Thoracic aorta (tissue), 2 donors: Measurements from ENCODE around the gene SPATA24. TPM values are rescaled to one million over a fixed set of nuclear protein-coding genes. Genes with fewer than 3 reads are reported as not detected.

Source experiments
- ATAC-seq: fragments of 150-250 bp; one replicate; pipeline ENCODE4 v1.8.0; 2017; ENCODE audit warnings: low read depth; ENCODE audit not compliant: insufficient number of reproducible peaks, low FRiP score
- DNase-seq: peaks from one replicate; pipeline ENCODE4 v3.0.0-alpha.2; 2020; ENCODE audit warnings: low spot score
- H3K27ac ChIP-seq, 2 donors: fragments of 200-600 bp; sonication (generic); 1 replicate in 1 of 2; 2 replicates in 1 of 2; pipeline ENCODE4 v1.5.1; 2016; ENCODE audit warnings: mild to moderate bottlenecking in 2 of 2, moderate library complexity in 2 of 2
- H3K27me3 ChIP-seq: fragments of 200-600 bp; sonication (generic); replicated peaks from 2 replicates; pipeline ENCODE4 v1.6.0; 2016; ENCODE audit warnings: mild to moderate bottlenecking; ENCODE audit not compliant: insufficient read depth
- H3K36me3 ChIP-seq: fragments of 200-600 bp; sonication (generic); one replicate; pipeline ENCODE4 v1.5.1; 2016
- H3K4me1 ChIP-seq, 2 donors: fragments of 200-600 bp; sonication (generic); 1 replicate in 1 of 2; 2 replicates in 1 of 2; pipeline versions ENCODE4 v1.5.1 to v1.6.0; 2016; ENCODE audit warnings: low read depth in 2 of 2, mild to moderate bottlenecking in 1 of 2; ENCODE audit not compliant: control insufficient read depth in 1 of 2
- H3K4me3 ChIP-seq: fragments of 200-600 bp; sonication (generic); 2 replicates; pipeline ENCODE4 v1.5.1; 2016; ENCODE audit warnings: mild to moderate bottlenecking
- H3K9me3 ChIP-seq: fragments of 200-600 bp; sonication (generic); 2 replicates; pipeline ENCODE4 v1.5.1; 2016
- total RNA-seq, 2 donors: library from RNA; depleted of rRNA; stranded (reverse); fragments of >200 nt; gene quantifications; one replicate each; pipeline versions ENCODE4 v1.1.0 to v1.2.3, GENCODE V29; 2016
- TF ChIP-seq, protein P1 (sequence below): fragments of 200-600 bp; sonication (generic); IDR thresholded peaks from one replicate; pipeline ENCODE4 v1.5.1; 2019; ENCODE audit warnings: antibody characterized with exemption

The SPATA24 gene
- total RNA-seq, 2 donors from 2014 or later = 1.2 to 11.6 TPM

DNA sequence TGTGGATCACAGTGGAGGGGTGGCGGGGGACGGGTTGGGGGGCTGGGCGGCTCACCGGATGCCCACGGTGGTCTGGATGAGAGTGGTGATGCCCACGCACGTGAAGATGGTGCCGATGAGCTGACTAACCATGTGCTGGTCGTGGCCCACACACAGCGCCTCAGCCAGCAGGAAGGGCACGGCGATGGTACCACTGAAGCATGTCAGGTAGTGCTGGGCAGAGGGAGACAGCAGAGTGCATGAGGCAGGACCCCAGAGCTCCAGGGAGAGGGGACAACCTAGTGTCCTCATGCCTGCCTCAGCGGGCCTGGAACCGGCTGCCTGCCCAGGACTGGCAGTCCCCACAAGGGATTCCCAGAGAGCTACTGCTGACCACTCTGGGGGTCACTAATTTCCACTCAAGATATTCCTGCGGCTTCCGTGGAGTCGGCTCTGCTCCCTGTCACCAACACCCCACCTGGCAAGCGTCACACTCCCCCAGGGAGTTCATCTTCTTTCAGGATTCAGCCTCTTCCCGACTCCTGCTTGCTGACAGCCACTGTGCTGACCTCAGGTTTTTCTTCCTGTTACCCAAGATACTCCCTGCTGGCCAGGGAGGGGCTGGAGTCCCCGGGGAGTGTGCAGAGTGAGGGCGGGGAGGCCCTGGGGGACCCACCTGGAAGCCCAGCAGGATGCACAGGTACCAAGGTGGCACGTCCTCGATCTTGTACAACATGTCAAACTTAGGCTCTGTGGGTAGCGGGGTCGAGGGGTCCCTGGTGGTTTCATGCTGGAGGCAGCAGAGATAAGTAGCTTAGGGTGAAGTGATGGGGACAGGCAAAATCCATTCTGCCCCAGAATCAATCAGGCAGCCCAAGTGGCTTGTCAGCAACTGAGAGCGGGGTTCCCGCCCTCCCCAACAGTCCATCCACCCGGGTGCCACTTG, 21.8 kb downstream of the SPATA24 start:
- Histone ChIP-seq H3K9me3 (no peaks in the 10 kb centered on the region), H3K27ac (no peak overlapping the region), H3K27me3 (no peaks in the 10 kb centered on the region), H3K4me1 (peaks cover 0 to 8% of the 10 kb centered on the region in 2 donors), H3K36me3 (no peaks in the 10 kb centered on the region), H3K4me3 (no peak overlapping the region)
- DNase-seq (no peak), ATAC-seq (no peak)
- TF ChIP-seq, protein P1, sequence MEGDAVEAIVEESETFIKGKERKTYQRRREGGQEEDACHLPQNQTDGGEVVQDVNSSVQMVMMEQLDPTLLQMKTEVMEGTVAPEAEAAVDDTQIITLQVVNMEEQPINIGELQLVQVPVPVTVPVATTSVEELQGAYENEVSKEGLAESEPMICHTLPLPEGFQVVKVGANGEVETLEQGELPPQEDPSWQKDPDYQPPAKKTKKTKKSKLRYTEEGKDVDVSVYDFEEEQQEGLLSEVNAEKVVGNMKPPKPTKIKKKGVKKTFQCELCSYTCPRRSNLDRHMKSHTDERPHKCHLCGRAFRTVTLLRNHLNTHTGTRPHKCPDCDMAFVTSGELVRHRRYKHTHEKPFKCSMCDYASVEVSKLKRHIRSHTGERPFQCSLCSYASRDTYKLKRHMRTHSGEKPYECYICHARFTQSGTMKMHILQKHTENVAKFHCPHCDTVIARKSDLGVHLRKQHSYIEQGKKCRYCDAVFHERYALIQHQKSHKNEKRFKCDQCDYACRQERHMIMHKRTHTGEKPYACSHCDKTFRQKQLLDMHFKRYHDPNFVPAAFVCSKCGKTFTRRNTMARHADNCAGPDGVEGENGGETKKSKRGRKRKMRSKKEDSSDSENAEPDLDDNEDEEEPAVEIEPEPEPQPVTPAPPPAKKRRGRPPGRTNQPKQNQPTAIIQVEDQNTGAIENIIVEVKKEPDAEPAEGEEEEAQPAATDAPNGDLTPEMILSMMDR = no peak

DNA sequence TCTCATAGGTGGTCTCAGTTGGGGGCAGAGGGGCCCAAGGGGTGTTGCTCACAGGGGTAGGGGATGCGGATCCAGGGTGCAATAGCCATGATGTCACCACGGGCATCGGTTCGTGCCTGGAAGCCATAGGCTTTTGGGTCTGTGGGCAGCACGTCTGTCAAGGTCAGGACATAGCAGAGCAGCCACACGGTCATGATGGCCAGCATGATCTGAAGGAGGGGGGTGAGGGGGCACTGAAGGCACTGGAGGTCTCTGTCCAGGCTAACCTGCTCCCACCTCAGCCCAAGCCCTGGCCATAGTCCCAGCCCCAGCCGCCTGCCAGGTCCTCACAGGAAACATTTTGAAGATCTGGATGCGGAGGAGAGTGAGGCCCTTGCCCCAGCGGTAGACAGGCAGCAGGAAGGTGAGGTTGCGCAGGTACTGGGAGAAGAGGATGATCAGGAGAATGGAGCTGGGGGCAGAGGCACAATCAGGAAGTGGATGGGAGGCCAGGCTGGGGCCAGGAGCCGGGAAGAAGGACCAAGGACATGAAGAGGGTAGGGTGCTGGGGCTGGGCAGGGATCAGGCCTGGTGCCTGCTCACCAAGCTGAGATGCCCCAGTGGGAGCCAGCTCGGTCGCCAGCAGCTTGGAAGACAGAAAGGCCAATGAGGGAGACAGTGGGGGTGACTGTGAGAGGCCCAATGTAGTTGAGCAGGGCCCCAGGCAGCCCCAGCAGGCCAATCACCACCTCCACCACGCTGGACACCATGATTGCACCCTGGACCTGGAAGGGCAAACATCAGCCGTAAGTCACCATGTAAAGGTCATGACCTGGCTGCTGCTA, 24.1 kb downstream of the SPATA24 start:
- ATAC-seq (no peak), DNase-seq (no peak)
- Histone ChIP-seq H3K4me1 (peaks cover 0 to 7% of the 10 kb centered on the region in 2 donors), H3K4me3 (no peak overlapping the region), H3K27me3 (no peaks in the 10 kb centered on the region), H3K27ac (no peak overlapping the region), H3K36me3 (no peaks in the 10 kb centered on the region), H3K9me3 (no peaks in the 10 kb centered on the region)
- TF ChIP-seq, protein P1 = no peak

DNA sequence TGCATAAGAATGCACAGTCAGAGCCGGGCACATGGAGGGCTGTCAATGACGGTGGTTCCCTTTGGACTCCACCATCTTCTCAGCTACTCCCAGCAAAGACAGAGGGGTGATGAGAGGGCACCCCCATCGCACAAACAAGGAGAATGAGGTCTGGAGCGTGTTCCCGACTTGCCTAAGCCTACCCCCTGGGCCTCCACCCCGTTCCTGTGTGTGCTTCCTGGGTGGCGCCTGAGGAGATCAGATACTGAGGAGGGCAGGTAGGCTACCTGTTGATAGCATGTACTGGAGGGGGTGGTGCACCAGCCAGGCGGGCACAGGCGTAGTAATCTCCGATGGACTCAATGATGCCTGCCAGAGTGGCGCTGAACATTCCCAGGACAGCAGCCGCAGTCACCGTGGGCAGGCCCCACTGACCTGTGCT, 24.9 kb downstream of the SPATA24 start:
- Histone ChIP-seq H3K27ac (no peak overlapping the region), H3K9me3 (no peaks in the 10 kb centered on the region), H3K36me3 (no peaks in the 10 kb centered on the region), H3K27me3 (no peaks in the 10 kb centered on the region), H3K4me1 (no peaks in the 10 kb centered on the region), H3K4me3 (no peak overlapping the region)
- TF ChIP-seq, protein P1 = no peak
- DNase-seq (no peak), ATAC-seq (no peak)

DNA sequence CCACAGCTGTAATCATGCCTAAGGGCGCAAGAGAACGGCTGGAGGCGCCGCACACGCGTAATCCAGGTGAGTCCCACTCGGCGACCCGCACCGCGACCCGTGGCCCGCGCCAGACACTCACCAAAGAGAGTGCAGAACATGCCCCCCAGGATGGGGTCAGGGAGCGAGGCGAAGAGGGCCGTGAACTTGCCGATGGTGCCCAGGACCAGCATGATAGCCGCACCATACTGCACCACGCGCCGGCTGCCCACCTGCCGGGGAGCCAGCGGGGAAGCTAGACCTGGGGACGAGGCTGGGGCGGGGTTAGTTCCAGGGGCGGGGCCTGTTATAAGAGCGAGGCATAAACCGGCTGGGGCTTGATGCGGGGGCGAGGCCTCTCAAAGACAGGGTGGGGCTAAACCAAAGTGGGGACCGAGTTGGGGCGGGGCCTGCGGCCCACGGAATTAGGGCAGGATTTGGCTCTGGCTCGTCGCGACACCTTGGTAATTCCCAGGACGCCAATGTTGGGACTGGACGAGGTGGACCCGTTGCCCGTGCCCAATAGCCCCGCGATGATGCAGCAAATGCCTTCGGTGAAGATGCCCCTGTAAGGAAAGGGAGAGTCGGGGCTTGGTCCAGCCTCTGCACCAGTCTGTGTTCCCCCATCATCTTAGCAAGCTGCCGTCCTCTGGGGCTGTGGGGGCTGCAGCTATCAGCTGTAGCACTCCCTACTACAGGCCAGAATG, 25.6 kb downstream of the SPATA24 start:
- TF ChIP-seq, protein P1 = no peak
- Histone ChIP-seq H3K36me3 (no peaks in the 10 kb centered on the region), H3K27ac (no peak overlapping the region), H3K4me1 (peaks cover 0 to 7% of the 10 kb centered on the region in 2 donors), H3K9me3 (no peaks in the 10 kb centered on the region), H3K27me3 (no peaks in the 10 kb centered on the region), H3K4me3 (no peak overlapping the region)
- DNase-seq (no peak), ATAC-seq (no peak)
